ENCODE data around the gene MMEL1.
A peak's percentile ranks its signal among the peaks of the same experiment; 100 is the strongest.

The MMEL1 gene

GRCh38 chr1:2541619-2542245, 91.1 kb downstream of the MMEL1 start:
- DNase-seq: no peak

- peak; percentile 80 for DNase-seq
These were observed 91.9 kb downstream of the MMEL1 start for GRCh38 chr1:2540816-2541492.
